Adrenal gland (tissue), 12 donors: ENCODE results near the gene SOCS7. TPM values are rescaled to one million over a fixed set of nuclear protein-coding genes. Genes with fewer than 3 reads are reported as not detected.

Experiments used
- DNase-seq, 7 donors: peaks; one replicate each; pipeline ENCODE4 v3.0.0-alpha.2; 2019 to 2020
- H3K27ac ChIP-seq, 5 donors: fragments of 200-600 bp; sonication (generic) in 4 of 5; 1 replicate in 3 of 5; 2 replicates in 2 of 5; pipeline versions ENCODE4 v1.5.1 to v1.8.0; 2016 to 2020; ENCODE audit warnings: mild to moderate bottlenecking in 1 of 5
- H3K27me3 ChIP-seq: fragments of 200-600 bp; 2 replicates; pipeline ENCODE4 v1.8.0; 2021
- H3K36me3 ChIP-seq, 2 donors: fragments of 200-600 bp; replicated peaks in 1 of 2; 1 replicate in 1 of 2; 2 replicates in 1 of 2; pipeline versions ENCODE4 v1.5.1 to v1.8.0; 2018 to 2022
- H3K4me1 ChIP-seq, 2 donors: fragments of 200-600 bp; replicated peaks in 1 of 2; 1 replicate in 1 of 2; 2 replicates in 1 of 2; pipeline versions ENCODE4 v1.5.1 to v1.8.0; 2018 to 2021
- H3K4me3 ChIP-seq, 4 donors: fragments of 200-600 bp; sonication (generic) in 3 of 4; one replicate each; pipeline ENCODE4 v1.5.1; 2016 to 2018
- H3K9me3 ChIP-seq, 3 donors: fragments of 200-600 bp; sonication (generic) in 1 of 3; replicated peaks in 1 of 3; 1 replicate in 2 of 3; 2 replicates in 1 of 3; pipeline versions ENCODE4 v1.5.1 to v1.8.0; 2016 to 2021
- POLR2A ChIP-seq, 2 donors: fragments of 450-650 bp; IDR thresholded peaks; one replicate each; pipeline ENCODE4 v1.6.1; 2017; ENCODE audit warnings: antibody characterized with exemption in 2 of 2, mild to moderate bottlenecking in 2 of 2, moderate library complexity in 1 of 2
- WGBS, 4 donors: extraction: QIAGEN DNeasy Blood & Tissue Kit in 2 of 4; methylation state at CpG; one replicate each; pipeline versions ENCODE4 v1.1.5 to v1.1.7; 2013 to 2017; 5-methylcytosine and 5-hydroxymethylcytosine counted together
- intact Hi-C, 2 donors: fragments of 100-400 bp; cut with DNase I; formaldehyde crosslinking; loops; one replicate each; pipeline versions ENCODE4 v1.14.1 to v1.15.0; 2022 to 2023
- polyA plus RNA-seq, 3 donors: library from polyadenylated mRNA; stranded (reverse); fragments of 200-250 nt in 2 of 3; fragments of 350-450 nt in 1 of 3; fragmentation: Illumina TruSeq in 1 of 3; extraction: RNeasy Lipid Tissue Mini Kit (QIAGEN cat#74804) in 1 of 3; gene quantifications; one replicate each; pipeline ENCODE4 v1.2.3, GENCODE V29; 2013 to 2014
- total RNA-seq, 9 donors: library from RNA; depleted of rRNA in 4 of 9; stranded (reverse); fragments of >200 nt in 4 of 9; fragments of 120-200 nt in 1 of 9; fragmentation: NEBNext Ultra II Directional in 1 of 9; extraction: Animal tissue kit (Norgen Biotek cat#: 25700) in 1 of 9; gene quantifications; one replicate each; pipeline versions ENCODE4 v1.1.0 to v1.2.4, GENCODE V29; 2013 to 2023
- TF ChIP-seq, protein P1 (sequence below), 6 experiments: fragments of 450-650 bp in 4 of 6; fragments of 200-600 bp in 2 of 6; sonication (generic) in 1 of 6; IDR thresholded peaks; 1 replicate in 5 of 6; 2 replicates in 1 of 6; pipeline versions ENCODE4 v1.5.1 to v1.8.0; 2016 to 2021; ENCODE audit warnings: antibody characterized with exemption in 6 of 6, mild to moderate bottlenecking in 2 of 6, moderate library complexity in 1 of 6
- donor health status: healthy with polysubstance abuse.
- donor health status: Bipolar disorder and iron deficiency.
- donor health status: DM: yes; HTN: yes; CAD: no.
- donor health status: DM: no; HTN: no; CAD: no.
- donor health status: DM: no; HTN: no; CAD: no.
- donor health status: DM: yes; HTN: yes; CAD: no.

Gene SOCS7
- total and polyA plus RNA-seq, 12 donors = 2.7 to 51.3 (median 18.5) TPM

DNA sequence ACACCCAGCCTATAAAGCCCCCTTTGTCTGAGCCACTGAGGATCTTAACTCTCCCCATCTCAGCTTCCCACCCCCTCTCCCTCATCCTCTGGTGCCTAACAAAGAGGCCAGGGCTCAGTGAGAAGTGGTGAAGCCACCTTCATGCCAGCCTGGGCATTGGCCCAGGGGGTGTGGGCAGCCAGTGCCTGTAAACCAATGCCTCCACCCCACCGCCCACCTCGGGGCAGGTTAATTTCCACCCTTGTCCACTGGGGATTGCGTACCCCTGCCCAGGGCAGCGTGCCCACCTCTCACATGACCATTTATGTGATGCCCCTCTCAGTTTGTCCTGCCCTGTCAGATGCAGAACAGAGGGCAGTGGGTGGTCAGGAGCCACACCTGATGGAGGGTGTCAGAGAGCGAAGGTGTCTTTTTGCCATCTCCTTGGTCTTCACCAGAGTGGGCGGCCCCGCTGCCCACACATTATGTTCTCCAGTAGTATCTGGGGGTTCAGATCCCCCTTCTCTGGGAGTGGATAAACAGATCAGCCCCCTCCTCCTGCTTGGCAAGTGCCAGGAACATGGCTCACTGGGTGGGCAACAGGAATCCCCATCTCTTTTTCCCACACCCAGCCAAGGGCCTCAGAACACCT is 66.5 kb downstream of the SOCS7 start:
- Histone ChIP-seq H3K4me1 (peaks cover 8 to 22% of the 10 kb centered on the region in 2 donors), H3K27me3 (peaks cover 4% of the 10 kb centered on the region), H3K36me3 (no peaks in the 10 kb centered on the region), H3K27ac (no peak overlapping the region), H3K4me3 (no peak overlapping the region), H3K9me3 (no peaks in the 10 kb centered on the region)
- TF ChIP-seq, protein P1, sequence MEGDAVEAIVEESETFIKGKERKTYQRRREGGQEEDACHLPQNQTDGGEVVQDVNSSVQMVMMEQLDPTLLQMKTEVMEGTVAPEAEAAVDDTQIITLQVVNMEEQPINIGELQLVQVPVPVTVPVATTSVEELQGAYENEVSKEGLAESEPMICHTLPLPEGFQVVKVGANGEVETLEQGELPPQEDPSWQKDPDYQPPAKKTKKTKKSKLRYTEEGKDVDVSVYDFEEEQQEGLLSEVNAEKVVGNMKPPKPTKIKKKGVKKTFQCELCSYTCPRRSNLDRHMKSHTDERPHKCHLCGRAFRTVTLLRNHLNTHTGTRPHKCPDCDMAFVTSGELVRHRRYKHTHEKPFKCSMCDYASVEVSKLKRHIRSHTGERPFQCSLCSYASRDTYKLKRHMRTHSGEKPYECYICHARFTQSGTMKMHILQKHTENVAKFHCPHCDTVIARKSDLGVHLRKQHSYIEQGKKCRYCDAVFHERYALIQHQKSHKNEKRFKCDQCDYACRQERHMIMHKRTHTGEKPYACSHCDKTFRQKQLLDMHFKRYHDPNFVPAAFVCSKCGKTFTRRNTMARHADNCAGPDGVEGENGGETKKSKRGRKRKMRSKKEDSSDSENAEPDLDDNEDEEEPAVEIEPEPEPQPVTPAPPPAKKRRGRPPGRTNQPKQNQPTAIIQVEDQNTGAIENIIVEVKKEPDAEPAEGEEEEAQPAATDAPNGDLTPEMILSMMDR (IDR thresholded peaks at IDR 0.05) = no peak
- no peak for TF ChIP-seq POLR2A (IDR thresholded peaks at IDR 0.05)
- intact Hi-C loops = loop anchor here in 1 of 2 donors (5.0 kb wide), 1 partner anchor 66 kb away; the partner anchor contains the start of gene SOCS7
- DNase-seq = no peak
- WGBS, 4 donors = 75 to 95% (median 85%) methylated on average over 4 to 7 of the region's 7 CpGs

DNA sequence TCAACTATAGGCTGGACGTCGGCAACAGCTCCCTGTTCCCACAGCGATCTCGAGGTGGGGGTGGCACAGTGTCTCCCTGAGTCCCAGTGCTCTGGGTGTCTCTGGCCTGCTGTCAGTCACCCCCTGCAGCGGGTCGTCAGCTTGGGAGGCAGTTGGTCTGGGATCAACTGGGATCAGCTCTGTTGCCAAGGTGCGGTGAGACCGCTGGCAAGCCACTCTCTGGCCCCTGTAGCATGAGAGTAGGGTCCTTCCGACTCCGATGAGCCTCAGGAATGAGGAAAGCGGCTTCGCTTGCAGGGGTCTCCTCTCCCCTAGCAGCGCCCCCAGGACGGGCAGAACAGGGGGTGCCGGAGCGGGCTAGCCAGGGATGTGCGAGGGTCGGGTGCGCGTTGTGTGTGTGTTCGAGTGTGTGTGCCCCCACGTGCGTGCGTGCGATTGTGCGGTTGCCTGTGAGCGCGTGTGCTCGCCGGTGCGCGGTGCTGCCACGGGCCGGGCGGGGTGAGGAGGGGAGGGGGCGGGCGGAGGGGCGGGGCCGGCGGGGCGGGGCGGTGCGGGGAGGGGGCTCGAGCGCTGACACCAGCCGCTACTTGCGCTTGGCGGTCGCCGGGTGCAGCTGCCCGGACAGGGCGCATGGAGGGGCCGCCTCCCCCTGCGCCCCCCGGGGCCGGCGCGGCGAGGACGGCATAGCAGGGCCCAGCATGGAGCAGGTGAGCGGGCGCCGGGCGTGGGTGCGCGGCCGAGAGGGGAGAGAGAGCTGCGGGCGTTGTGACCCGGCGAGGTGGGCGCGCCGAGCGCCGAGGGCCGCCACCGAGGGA is 67.3 kb downstream of the SOCS7 start:
- no peaks in the 10 kb centered on the region for H3K36me3 ChIP-seq
- DNase-seq = no peak
- WGBS, 4 donors = 12 to 53% (median 20%) methylated on average over 4 to 70 of the region's 78 CpGs
- H3K4me1 ChIP-seq = peaks cover 8 to 22% of the 10 kb centered on the region in 2 donors
- intact Hi-C loops = loop anchor here in 1 of 2 donors (5.0 kb wide), 1 partner anchor 67 kb away; the partner anchor contains the start of gene SOCS7
- H3K27me3 ChIP-seq = peaks cover 4% of the 10 kb centered on the region
- no peak overlapping the region for H3K27ac ChIP-seq
- peak overlapping the region in 1 of 4 donors; percentile 50 for H3K4me3 ChIP-seq
- no peaks in the 10 kb centered on the region for H3K9me3 ChIP-seq
- TF ChIP-seq POLR2A (IDR thresholded peaks at IDR 0.05) = no peak
- TF ChIP-seq, protein P1 (IDR thresholded peaks at IDR 0.05) = no peak

DNA sequence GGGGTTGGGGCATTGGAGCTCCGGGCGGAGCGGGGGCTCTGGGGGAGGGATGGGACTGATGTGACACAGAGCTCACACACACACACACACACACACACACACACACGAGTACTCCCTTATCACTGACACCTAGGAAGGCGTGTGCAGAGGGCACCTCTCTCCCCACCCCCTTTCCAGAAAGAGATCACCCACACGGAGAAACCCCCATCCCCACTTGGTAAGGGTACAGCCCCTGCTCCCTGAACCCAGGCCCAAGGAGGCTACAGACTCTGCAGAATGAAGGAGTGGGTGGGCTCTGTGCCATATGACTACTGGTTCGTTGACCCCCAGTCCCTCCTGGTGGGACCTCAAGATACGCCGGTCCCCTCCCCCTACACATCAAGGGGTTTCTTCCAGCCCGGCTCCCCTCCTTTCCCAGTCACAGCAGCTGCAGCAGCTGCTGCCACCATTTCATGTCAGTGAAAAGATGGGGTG is 67.9 kb downstream of the SOCS7 start:
- Histone ChIP-seq H3K27me3 (peaks cover 4% of the 10 kb centered on the region), H3K36me3 (no peaks in the 10 kb centered on the region), H3K9me3 (no peaks in the 10 kb centered on the region), H3K27ac (no peak overlapping the region), H3K4me3 (peak overlapping the region in 1 of 4 donors; percentile 50), H3K4me1 (peaks cover 8 to 19% of the 10 kb centered on the region in 2 donors)
- TF ChIP-seq, protein P1 (IDR thresholded peaks at IDR 0.05) = no peak
- no peak for TF ChIP-seq POLR2A (IDR thresholded peaks at IDR 0.05)
- intact Hi-C loops = loop anchor here in 1 of 2 donors (5.0 kb wide), 1 partner anchor 67 kb away; the partner anchor contains the start of gene SOCS7
- DNase-seq = no peak
- 13 to 23% (median 20%) methylated on average over 3 to 10 of the region's 10 CpGs; no CpG with 5 or more reads in 1 of the 4 donors for WGBS, 4 donors

DNA sequence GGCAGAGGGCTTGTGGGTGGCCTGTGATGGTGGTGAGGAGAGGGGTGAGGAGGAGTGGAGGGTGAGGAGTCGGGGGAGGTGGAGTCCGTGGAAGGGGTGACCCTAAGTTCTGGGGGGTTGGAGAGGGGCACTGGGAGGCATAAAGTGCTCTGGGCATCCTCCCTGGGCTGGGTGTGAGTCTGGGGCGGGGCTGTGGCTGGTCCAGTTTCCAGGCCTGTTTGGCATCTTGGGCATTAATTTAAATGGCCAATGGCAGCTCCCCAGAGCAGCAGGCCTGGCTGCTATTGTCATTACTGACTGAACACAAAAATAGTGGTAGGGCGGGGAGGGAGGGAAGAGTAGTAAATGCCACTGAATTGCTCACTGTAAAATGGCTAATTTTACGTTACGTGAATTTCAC is 68.9 kb downstream of the SOCS7 start:
- no peak overlapping the region for H3K4me3 ChIP-seq
- peak in 1 of 7 donors; percentile 74 for DNase-seq
- H3K27me3 ChIP-seq = peaks cover 4% of the 10 kb centered on the region
- H3K4me1 ChIP-seq = peaks cover 8 to 11% of the 10 kb centered on the region in 2 donors
- H3K36me3 ChIP-seq = no peaks in the 10 kb centered on the region
- intact Hi-C loops = loop anchor here (5.0 to 10.0 kb wide), 4 partner anchors 64 to 247 kb away; no protein-coding TSS in a partner anchor
- 81 to 94% (median 86%) methylated on average over 6 of the region's 6 CpGs for WGBS, 4 donors
- H3K9me3 ChIP-seq = no peaks in the 10 kb centered on the region
- H3K27ac ChIP-seq = no peak overlapping the region
- TF ChIP-seq, protein P1 (IDR thresholded peaks at IDR 0.05) = no peak
- no peak for TF ChIP-seq POLR2A (IDR thresholded peaks at IDR 0.05)
